Neural crest cell (in vitro differentiated cells): Measurements from ENCODE around the gene HDAC3. TPM values are rescaled to one million over a fixed set of nuclear protein-coding genes. Genes with fewer than 3 reads are reported as not detected.

Experiments
- DNase-seq: peaks from one replicate; pipeline ENCODE4 v3.0.0; 2021; ENCODE audit warnings: low read depth, mixed read lengths, low spot score
- H3K27ac Mint-ChIP-seq: one replicate; pipeline ENCODE4 v1.8.0; 2021; ENCODE audit warnings: mild to moderate bottlenecking, mixed read lengths; ENCODE audit not compliant: unreplicated experiment
- H3K27me3 Mint-ChIP-seq: 2 replicates; pipeline ENCODE4 v1.8.0; 2021; ENCODE audit warnings: low read depth, mild to moderate bottlenecking, mixed read lengths
- H3K36me3 Mint-ChIP-seq: 2 replicates; pipeline ENCODE4 v1.8.0; 2021; ENCODE audit warnings: low read depth, mild to moderate bottlenecking, mixed read lengths
- H3K4me1 Mint-ChIP-seq: 2 replicates; pipeline ENCODE4 v1.8.0; 2021; ENCODE audit warnings: mixed read lengths
- H3K4me3 Mint-ChIP-seq: one replicate; pipeline ENCODE4 v1.8.0; 2021; ENCODE audit warnings: mild to moderate bottlenecking, mixed read lengths
- H3K9me3 Mint-ChIP-seq: 2 replicates; pipeline ENCODE4 v1.8.0; 2021; ENCODE audit warnings: mixed read lengths
- total RNA-seq: library from RNA; stranded (reverse); gene quantifications from 2 replicates; pipeline ENCODE4 v1.2.1, GENCODE V29; 2021
- TF ChIP-seq, protein P1 (sequence below): fragments of 200-600 bp; sonication (generic); conservative IDR thresholded peaks from 2 replicates; pipeline ENCODE4 v1.5.0; 2021; ENCODE audit warnings: antibody characterized with exemption, mild to moderate bottlenecking

The HDAC3 gene
- total RNA-seq, 1 donor from 2014 or later, result 114 TPM

DNA sequence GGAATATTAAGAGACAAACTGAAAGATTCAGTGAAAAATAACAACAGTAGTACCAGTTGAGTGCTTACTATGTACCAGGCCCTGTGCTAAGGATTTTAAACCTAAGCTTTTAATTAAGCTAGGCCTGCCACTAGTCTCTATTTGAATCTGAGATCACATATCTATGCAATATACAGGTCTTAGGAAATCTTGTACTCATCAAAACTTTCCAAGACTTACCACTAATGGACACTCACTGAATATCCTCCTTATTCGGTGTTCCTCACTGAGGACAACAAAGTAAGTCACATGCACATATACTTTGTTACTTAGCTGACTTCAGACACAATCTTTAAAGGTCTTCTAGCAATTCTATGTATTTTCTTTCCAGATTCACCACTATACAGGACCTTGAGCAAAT is 50.4 kb downstream of the HDAC3 start:
- no peak overlapping the region for H3K27ac Mint-ChIP-seq
- no peaks in the 10 kb centered on the region for H3K27me3 Mint-ChIP-seq
- no peak overlapping the region for H3K4me3 Mint-ChIP-seq
- H3K36me3 Mint-ChIP-seq, result peaks cover 20% of the 10 kb centered on the region
- TF ChIP-seq, protein P1, sequence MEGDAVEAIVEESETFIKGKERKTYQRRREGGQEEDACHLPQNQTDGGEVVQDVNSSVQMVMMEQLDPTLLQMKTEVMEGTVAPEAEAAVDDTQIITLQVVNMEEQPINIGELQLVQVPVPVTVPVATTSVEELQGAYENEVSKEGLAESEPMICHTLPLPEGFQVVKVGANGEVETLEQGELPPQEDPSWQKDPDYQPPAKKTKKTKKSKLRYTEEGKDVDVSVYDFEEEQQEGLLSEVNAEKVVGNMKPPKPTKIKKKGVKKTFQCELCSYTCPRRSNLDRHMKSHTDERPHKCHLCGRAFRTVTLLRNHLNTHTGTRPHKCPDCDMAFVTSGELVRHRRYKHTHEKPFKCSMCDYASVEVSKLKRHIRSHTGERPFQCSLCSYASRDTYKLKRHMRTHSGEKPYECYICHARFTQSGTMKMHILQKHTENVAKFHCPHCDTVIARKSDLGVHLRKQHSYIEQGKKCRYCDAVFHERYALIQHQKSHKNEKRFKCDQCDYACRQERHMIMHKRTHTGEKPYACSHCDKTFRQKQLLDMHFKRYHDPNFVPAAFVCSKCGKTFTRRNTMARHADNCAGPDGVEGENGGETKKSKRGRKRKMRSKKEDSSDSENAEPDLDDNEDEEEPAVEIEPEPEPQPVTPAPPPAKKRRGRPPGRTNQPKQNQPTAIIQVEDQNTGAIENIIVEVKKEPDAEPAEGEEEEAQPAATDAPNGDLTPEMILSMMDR, result no peak
- no peak for DNase-seq
- peaks cover 10% of the 10 kb centered on the region for H3K4me1 Mint-ChIP-seq
- H3K9me3 Mint-ChIP-seq, result no peaks in the 10 kb centered on the region

DNA sequence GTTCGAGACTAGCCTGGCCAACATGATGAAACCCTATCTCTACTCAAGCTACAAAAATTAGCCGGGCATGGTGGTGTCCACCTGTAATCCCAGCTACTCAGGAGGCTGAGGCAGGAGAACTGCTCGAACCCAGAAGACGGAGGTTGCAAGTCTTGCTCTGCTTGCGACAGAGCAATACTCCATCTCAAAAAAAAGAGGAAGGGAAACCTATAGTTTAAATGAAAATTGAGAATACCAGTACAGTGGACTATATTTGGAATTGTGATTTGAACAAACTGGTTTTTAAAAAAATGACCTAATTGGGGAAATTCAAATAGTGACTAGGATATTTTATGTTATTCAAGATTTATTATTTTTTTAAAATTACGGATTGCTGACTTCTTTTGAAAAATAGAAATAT is 51.1 kb downstream of the HDAC3 start:
- peaks cover 23% of the 10 kb centered on the region for H3K36me3 Mint-ChIP-seq

DNA sequence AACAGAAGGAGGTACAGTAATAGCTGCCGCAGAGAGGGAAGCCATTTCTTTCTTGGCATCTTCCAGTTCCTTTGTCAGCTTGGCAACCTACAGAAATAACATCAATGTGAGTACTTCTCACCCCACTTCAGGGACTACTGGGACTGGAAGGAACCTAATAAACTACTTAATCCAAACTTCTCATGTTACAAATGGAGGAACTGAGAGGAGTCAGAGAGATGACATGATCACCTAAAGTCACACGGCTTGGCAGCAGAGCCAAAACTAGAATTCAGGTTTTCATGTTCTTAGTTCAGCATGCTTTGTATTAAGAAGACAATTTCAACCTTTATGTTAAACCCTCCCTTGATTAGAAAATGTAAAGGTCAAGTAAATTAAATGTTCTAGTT is 62.5 kb downstream of the HDAC3 start:
- no peak overlapping the region for H3K4me3 Mint-ChIP-seq
- no peak for DNase-seq
- no peaks in the 10 kb centered on the region for H3K27me3 Mint-ChIP-seq
- no peak overlapping the region for H3K27ac Mint-ChIP-seq
- no peaks in the 10 kb centered on the region for H3K9me3 Mint-ChIP-seq
- TF ChIP-seq, protein P1, result no peak
- H3K36me3 Mint-ChIP-seq, result peaks cover 12% of the 10 kb centered on the region
- H3K4me1 Mint-ChIP-seq, result no peaks in the 10 kb centered on the region

More for the DNA sequence above, 51.1 kb downstream of the HDAC3 start:
- no peak for DNase-seq
- TF ChIP-seq, protein P1, result no peak
- Mint-ChIP-seq H3K27me3 (no peaks in the 10 kb centered on the region), H3K27ac (no peak overlapping the region), H3K9me3 (no peaks in the 10 kb centered on the region), H3K4me3 (no peak overlapping the region), H3K4me1 (peaks cover 6% of the 10 kb centered on the region)

DNA sequence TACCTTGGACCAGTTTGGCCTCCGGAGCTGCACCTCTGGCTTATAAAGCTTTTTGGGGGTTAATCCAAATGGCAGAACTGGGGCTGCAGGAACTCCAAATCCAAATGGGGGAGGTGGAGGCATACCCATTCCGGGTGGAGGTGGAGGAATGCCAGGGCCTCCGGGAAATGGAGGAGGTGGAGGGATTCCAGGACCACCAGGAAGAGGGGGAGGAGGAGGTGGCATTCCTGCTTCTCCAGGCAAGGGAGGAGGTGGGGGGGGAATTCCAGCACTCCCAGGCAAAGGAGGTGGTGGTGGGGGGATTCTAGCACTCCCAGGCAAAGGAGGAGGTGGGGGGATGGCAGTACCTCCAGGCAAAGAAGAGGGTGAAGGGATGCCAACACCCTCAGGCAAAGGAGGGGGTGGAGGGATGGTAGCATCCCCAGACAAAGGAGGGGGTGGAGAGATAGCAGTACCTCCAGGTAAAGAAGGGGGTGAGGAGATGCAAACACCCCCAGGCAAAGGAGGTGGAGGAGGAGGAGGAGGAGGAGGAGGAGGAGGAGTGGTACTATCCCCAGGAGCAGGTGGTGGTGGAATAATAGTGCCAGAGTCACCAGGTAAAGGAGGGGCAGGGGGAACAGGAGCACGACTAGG is 63.0 kb downstream of the HDAC3 start:
- H3K36me3 Mint-ChIP-seq, result peaks cover 10% of the 10 kb centered on the region
- no peaks in the 10 kb centered on the region for H3K4me1 Mint-ChIP-seq
- TF ChIP-seq, protein P1, result no peak
- H3K27me3 Mint-ChIP-seq, result no peaks in the 10 kb centered on the region
- H3K4me3 Mint-ChIP-seq, result no peak overlapping the region
- H3K9me3 Mint-ChIP-seq, result no peaks in the 10 kb centered on the region
- H3K27ac Mint-ChIP-seq, result no peak overlapping the region
- DNase-seq, result no peak

Other genes with a start within 250 kb of the HDAC3 start
- gene PCDHGB4, start 249.2 kb downstream of the HDAC3 start, total RNA-seq, result 4.2 and 5.3 TPM in 2 replicates
- 0.33 and 0.43 TPM in 2 replicates for gene PCDHGA8, start 244.2 kb downstream of the HDAC3 start, total RNA-seq
- 0.91 and 1.5 TPM in 2 replicates for gene PCDHGB5, start 238.9 kb downstream of the HDAC3 start, total RNA-seq
- gene PCDHGA9, start 234.1 kb downstream of the HDAC3 start, total RNA-seq, result 0.72 and 0.86 TPM in 2 replicates
- gene PCDHGB6, start 228.8 kb downstream of the HDAC3 start, total RNA-seq, result 53.6 and 53.7 TPM in 2 replicates
- gene PCDHGA10, start 223.9 kb downstream of the HDAC3 start, total RNA-seq, result 18.4 and 18.5 TPM in 2 replicates
- 6.5 and 7.0 TPM in 2 replicates for gene PCDHGB7, start 219.2 kb downstream of the HDAC3 start, total RNA-seq
- gene PCDHGA11, start 215.8 kb downstream of the HDAC3 start, total RNA-seq, result 1.8 and 2.4 TPM in 2 replicates
- gene PCDHGA12, start 206.3 kb downstream of the HDAC3 start, total RNA-seq, result 1.5 and 1.8 TPM in 2 replicates
- gene PCDHGC3, start 160.9 kb downstream of the HDAC3 start, total RNA-seq, result 98.2 and 107 TPM in 2 replicates
- 14.8 and 15.9 TPM in 2 replicates for gene PCDHGC4, start 151.8 kb downstream of the HDAC3 start, total RNA-seq
- 2.2 and 3.0 TPM in 2 replicates for gene PCDHGC5, start 147.8 kb downstream of the HDAC3 start, total RNA-seq
- gene DIAPH1, start 17.8 kb downstream of the HDAC3 start, total RNA-seq, result 86.3 and 99.1 TPM in 2 replicates
- 6.5 and 6.9 TPM in 2 replicates for gene RELL2, start 148 bp upstream of the HDAC3 start, total RNA-seq
- gene FCHSD1, start 14.6 kb upstream of the HDAC3 start, total RNA-seq, result 20.4 and 20.6 TPM in 2 replicates
- gene ARAP3, start 45.4 kb upstream of the HDAC3 start, total RNA-seq, result 36.0 and 39.2 TPM in 2 replicates
- gene PCDH1, start 241.6 kb upstream of the HDAC3 start, total RNA-seq, result 16.2 and 17.3 TPM in 2 replicates